Activated CD4-positive, alpha-beta T cell treated with anti-CD3 and anti-CD28 coated beads, Interleukin-2, amount 10 ng/mL, durations not matched to agents 24 days and 14 days (primary cell): ENCODE data around the gene SLC13A5. TPM values are rescaled to one million over a fixed set of nuclear protein-coding genes. Genes with fewer than 3 reads are reported as not detected.
"Not testable (repeated sequence)": the region's sequence is repeated elsewhere in the genome, so short reads cannot be mapped to it uniquely, and the experiment has no call there.

Experiments
- DNase-seq: peaks from one replicate; pipeline ENCODE4 v3.0.0; 2022
- H3K27ac Mint-ChIP-seq: one replicate; pipeline ENCODE4 v1.8.0; 2022; ENCODE audit warnings: mild to moderate bottlenecking, mixed read lengths
- H3K27me3 Mint-ChIP-seq: one replicate; pipeline ENCODE4 v1.8.0; 2022; ENCODE audit warnings: mixed read lengths
- H3K36me3 Mint-ChIP-seq: one replicate; pipeline ENCODE4 v1.8.0; 2022; ENCODE audit warnings: low read depth, mild to moderate bottlenecking, mixed read lengths
- H3K4me1 Mint-ChIP-seq: one replicate; pipeline ENCODE4 v1.8.0; 2021; ENCODE audit warnings: mixed read lengths
- H3K4me3 Mint-ChIP-seq: one replicate; pipeline ENCODE4 v1.8.0; 2022; ENCODE audit warnings: mild to moderate bottlenecking, moderate library complexity, mixed read lengths
- H3K9me3 Mint-ChIP-seq: one replicate; pipeline ENCODE4 v1.8.0; 2021; ENCODE audit warnings: mixed read lengths
- intact Hi-C: fragments of 100-400 bp; cut with micrococcal nuclease; formaldehyde crosslinking; loops from one replicate; pipeline ENCODE4 v1.15.1; 2023
- total RNA-seq: library from RNA; stranded (reverse); gene quantifications from 2 replicates; pipeline ENCODE4 v1.2.3, GENCODE V29; 2022

Gene SLC13A5
- total RNA-seq, 1 donor from 2014 or later: not detected

GRCh38 chr17:6703751-6704150, 9.4 kb downstream of the SLC13A5 start:
- Mint-ChIP-seq H3K4me1 (no peaks in the 10 kb centered on the region), H3K4me3 (no peak overlapping the region), H3K27me3 (peaks cover 10% of the 10 kb centered on the region), H3K36me3 (no peaks in the 10 kb centered on the region), H3K27ac (no peak overlapping the region), H3K9me3 (no peaks in the 10 kb centered on the region)
- DNase-seq: no peak
- intact Hi-C loops: no loop called here

- intact Hi-C loops: no loop called here
- Mint-ChIP-seq H3K27ac (no peak overlapping the region), H3K4me1 (no peaks in the 10 kb centered on the region), H3K36me3 (no peaks in the 10 kb centered on the region), H3K4me3 (no peak overlapping the region), H3K9me3 (no peaks in the 10 kb centered on the region), H3K27me3 (peaks cover 6% of the 10 kb centered on the region)
- DNase-seq: no peak
These were observed 10.5 kb downstream of the SLC13A5 start for GRCh38 chr17:6702567-6703215.

GRCh38 chr17:6701719-6702118, 11.4 kb downstream of the SLC13A5 start:
- intact Hi-C loops: no loop called here
- H3K27ac Mint-ChIP-seq: no peak overlapping the region

GRCh38 chr17:6700948-6701307, 12.2 kb downstream of the SLC13A5 start:
- intact Hi-C loops: no loop called here
- Mint-ChIP-seq H3K27ac (no peak overlapping the region), H3K9me3 (no peaks in the 10 kb centered on the region), H3K27me3 (peaks cover 8% of the 10 kb centered on the region), H3K4me3 (no peak overlapping the region), H3K36me3 (no peaks in the 10 kb centered on the region), H3K4me1 (no peaks in the 10 kb centered on the region)
- no peak for DNase-seq

More at GRCh38 chr17:6701719-6702118, 11.4 kb downstream of the SLC13A5 start:
- Mint-ChIP-seq H3K27me3 (peaks cover 6% of the 10 kb centered on the region), H3K9me3 (no peaks in the 10 kb centered on the region), H3K4me1 (no peaks in the 10 kb centered on the region), H3K36me3 (no peaks in the 10 kb centered on the region), H3K4me3 (no peak overlapping the region)
- peak; percentile 78 for DNase-seq

- H3K4me1 Mint-ChIP-seq: no peaks in the 10 kb centered on the region
- H3K27me3 Mint-ChIP-seq: peaks cover 8% of the 10 kb centered on the region
These were observed 12.9 kb downstream of the SLC13A5 start for GRCh38 chr17:6699997-6700947.

GRCh38 chr17:6698004-6698403, 15.2 kb downstream of the SLC13A5 start:
- H3K4me3 Mint-ChIP-seq: no peak overlapping the region
- no peaks in the 10 kb centered on the region for H3K9me3 Mint-ChIP-seq
- H3K4me1 Mint-ChIP-seq: no peaks in the 10 kb centered on the region
- no peaks in the 10 kb centered on the region for H3K36me3 Mint-ChIP-seq
- intact Hi-C loops: no loop called here
- H3K27ac Mint-ChIP-seq: no peak overlapping the region
- no peak for DNase-seq
- peaks cover 15% of the 10 kb centered on the region for H3K27me3 Mint-ChIP-seq

More at GRCh38 chr17:6699997-6700947, 12.9 kb downstream of the SLC13A5 start:
- intact Hi-C loops: no loop called here
- H3K36me3 Mint-ChIP-seq: no peaks in the 10 kb centered on the region
- DNase-seq: no peak
- no peaks in the 10 kb centered on the region for H3K9me3 Mint-ChIP-seq
- no peak overlapping the region for H3K27ac Mint-ChIP-seq
- H3K4me3 Mint-ChIP-seq: no peak overlapping the region

- Mint-ChIP-seq H3K36me3 (no peaks in the 10 kb centered on the region), H3K4me1 (no peaks in the 10 kb centered on the region), H3K27me3 (peaks cover 15% of the 10 kb centered on the region), H3K9me3 (no peaks in the 10 kb centered on the region), H3K27ac (no peak overlapping the region), H3K4me3 (no peak overlapping the region)
- intact Hi-C loops: no loop called here
- no peak for DNase-seq
These were observed 16.3 kb downstream of the SLC13A5 start for GRCh38 chr17:6696906-6697305.

DNA sequence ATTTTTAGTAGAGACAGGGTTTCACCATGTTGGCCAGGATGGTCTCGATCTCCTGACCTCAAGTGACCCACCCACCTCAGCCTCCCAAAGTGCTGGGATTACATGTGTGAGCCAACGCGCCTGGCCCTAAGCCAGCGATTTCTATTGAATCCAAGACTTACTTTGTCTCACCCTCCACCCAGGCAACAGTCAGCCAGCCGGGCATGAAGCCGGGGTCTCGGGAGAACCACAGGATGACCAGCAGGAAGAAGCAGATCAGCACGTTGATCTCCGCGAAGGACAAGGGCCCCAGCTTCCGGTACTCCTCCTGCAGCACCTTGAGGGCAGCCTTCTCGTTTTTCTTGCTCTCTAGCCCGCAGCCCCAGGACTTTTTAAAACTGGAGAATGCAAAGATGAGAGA, 17.6 kb downstream of the SLC13A5 start:
- intact Hi-C loops: no loop called here
- no peak for DNase-seq
- Mint-ChIP-seq H3K27ac (no peak overlapping the region), H3K9me3 (no peaks in the 10 kb centered on the region), H3K27me3 (peaks cover 21% of the 10 kb centered on the region), H3K4me1 (no peaks in the 10 kb centered on the region), H3K36me3 (no peaks in the 10 kb centered on the region), H3K4me3 (no peak overlapping the region)

GRCh38 chr17:6695051-6695450, 18.1 kb downstream of the SLC13A5 start:
- Mint-ChIP-seq H3K27me3 (peaks cover 19% of the 10 kb centered on the region), H3K4me1 (no peaks in the 10 kb centered on the region), H3K9me3 (no peaks in the 10 kb centered on the region), H3K27ac (no peak overlapping the region), H3K4me3 (no peak overlapping the region), H3K36me3 (no peaks in the 10 kb centered on the region)
- DNase-seq: no peak
- intact Hi-C loops: no loop called here

- H3K27ac Mint-ChIP-seq, H3K4me1 Mint-ChIP-seq, intact Hi-C loops, H3K36me3 Mint-ChIP-seq, H3K9me3 Mint-ChIP-seq, H3K4me3 Mint-ChIP-seq, DNase-seq: not testable (repeated sequence)
- H3K27me3 Mint-ChIP-seq: peaks cover 20% of the 10 kb centered on the region
These were observed 21.2 kb downstream of the SLC13A5 start for GRCh38 chr17:6691958-6692357.

DNA sequence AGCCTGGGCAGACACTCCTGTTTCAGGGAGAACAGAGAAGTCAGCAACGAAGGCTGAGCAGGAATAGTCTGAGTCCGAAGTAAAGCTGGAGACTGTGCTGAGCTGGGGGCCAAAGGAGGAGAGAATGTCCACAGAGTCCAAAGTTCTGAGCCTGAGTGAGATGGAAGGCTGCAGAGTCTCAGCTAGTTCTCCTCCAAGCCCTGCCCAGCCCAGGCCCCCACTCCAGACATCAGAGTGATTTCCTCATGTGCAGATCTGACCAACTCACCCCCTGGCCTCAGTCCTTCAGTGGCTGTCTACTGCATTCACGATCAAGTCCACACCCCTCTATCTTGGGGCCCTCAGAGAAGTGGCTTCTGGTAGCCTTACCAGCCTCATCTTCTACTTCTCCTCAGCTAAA, 21.6 kb downstream of the SLC13A5 start:
- H3K36me3 Mint-ChIP-seq: no peaks in the 10 kb centered on the region
- peaks cover 22% of the 10 kb centered on the region for H3K27me3 Mint-ChIP-seq

GRCh38 chr17:6690641-6691040, 22.5 kb downstream of the SLC13A5 start:
- Mint-ChIP-seq H3K36me3 (no peaks in the 10 kb centered on the region), H3K27me3 (peaks cover 20% of the 10 kb centered on the region), H3K4me1 (no peaks in the 10 kb centered on the region), H3K4me3 (no peak overlapping the region), H3K9me3 (no peaks in the 10 kb centered on the region), H3K27ac (no peak overlapping the region)
- intact Hi-C loops: no loop called here
- no peak for DNase-seq

More for the DNA sequence above, 21.6 kb downstream of the SLC13A5 start:
- no peaks in the 10 kb centered on the region for H3K9me3 Mint-ChIP-seq
- DNase-seq: no peak
- no peak overlapping the region for H3K4me3 Mint-ChIP-seq
- no peaks in the 10 kb centered on the region for H3K4me1 Mint-ChIP-seq
- intact Hi-C loops: no loop called here
- H3K27ac Mint-ChIP-seq: no peak overlapping the region

DNA sequence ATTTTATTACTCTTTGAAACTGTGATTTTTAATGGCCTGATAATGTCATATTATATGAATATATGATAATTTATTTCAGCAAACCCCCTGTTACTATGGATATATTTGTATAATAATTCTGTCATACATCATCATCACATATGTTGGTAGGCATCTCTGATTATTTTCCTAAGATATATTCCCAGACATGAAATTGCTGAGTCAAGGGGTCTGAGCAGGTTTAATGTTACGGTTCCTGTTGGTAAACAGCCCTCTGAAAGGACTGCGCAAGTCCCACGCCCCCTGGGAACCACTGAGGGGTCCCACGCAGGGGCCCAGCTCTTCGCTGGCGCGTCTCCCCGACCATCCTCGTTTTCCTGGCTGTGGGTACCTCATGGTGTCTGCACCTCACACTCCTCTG, 24.2 kb downstream of the SLC13A5 start:
- H3K4me3 Mint-ChIP-seq: no peak overlapping the region
- peaks cover 14% of the 10 kb centered on the region for H3K27me3 Mint-ChIP-seq
- intact Hi-C loops: no loop called here
- H3K4me1 Mint-ChIP-seq: no peaks in the 10 kb centered on the region
- no peaks in the 10 kb centered on the region for H3K36me3 Mint-ChIP-seq
- no peak for DNase-seq
- no peaks in the 10 kb centered on the region for H3K9me3 Mint-ChIP-seq
- no peak overlapping the region for H3K27ac Mint-ChIP-seq

GRCh38 chr17:6686026-6686425, 27.1 kb downstream of the SLC13A5 start:
- peaks cover 16% of the 10 kb centered on the region for H3K27me3 Mint-ChIP-seq
- no peaks in the 10 kb centered on the region for H3K4me1 Mint-ChIP-seq
- intact Hi-C loops: no loop called here

More at GRCh38 chr17:6686026-6686425, 27.1 kb downstream of the SLC13A5 start:
- DNase-seq: no peak
- H3K9me3 Mint-ChIP-seq: no peaks in the 10 kb centered on the region
- H3K4me3 Mint-ChIP-seq: no peak overlapping the region
- no peak overlapping the region for H3K27ac Mint-ChIP-seq
- no peaks in the 10 kb centered on the region for H3K36me3 Mint-ChIP-seq
